Glutamatergic neuron (in vitro differentiated cells): ENCODE data around the gene TRPM3. TPM values are rescaled to one million over a fixed set of nuclear protein-coding genes. Genes with fewer than 3 reads are reported as not detected.

Experiments used
- DNase-seq: peaks from one replicate; pipeline ENCODE4 v3.0.0; 2022
- H3K27ac Mint-ChIP-seq: one replicate; pipeline ENCODE4 v1.8.0; 2020; ENCODE audit warnings: mild to moderate bottlenecking, mixed read lengths, inconsistent platforms; ENCODE audit not compliant: unreplicated experiment
- H3K27me3 Mint-ChIP-seq: one replicate; pipeline ENCODE4 v1.8.0; 2020; ENCODE audit warnings: mild to moderate bottlenecking, moderate library complexity, mixed read lengths, inconsistent platforms; ENCODE audit not compliant: unreplicated experiment
- H3K36me3 Mint-ChIP-seq: one replicate; pipeline ENCODE4 v1.8.0; 2020; ENCODE audit warnings: mild to moderate bottlenecking, mixed read lengths, inconsistent platforms; ENCODE audit not compliant: unreplicated experiment
- H3K4me1 Mint-ChIP-seq: one replicate; pipeline ENCODE4 v1.8.0; 2020; ENCODE audit warnings: mild to moderate bottlenecking, low read depth, mixed read lengths, inconsistent platforms; ENCODE audit not compliant: unreplicated experiment
- H3K4me3 Mint-ChIP-seq: one replicate; pipeline ENCODE4 v1.8.0; 2020; ENCODE audit warnings: mild to moderate bottlenecking, mixed read lengths, inconsistent platforms; ENCODE audit not compliant: unreplicated experiment
- H3K9me3 Mint-ChIP-seq: one replicate; pipeline ENCODE4 v1.8.0; 2020; ENCODE audit warnings: mild to moderate bottlenecking, moderate library complexity, mixed read lengths, inconsistent platforms; ENCODE audit not compliant: unreplicated experiment
- CTCF ChIP-seq: fragments of 200-600 bp; sonication (generic); IDR thresholded peaks from one replicate; pipeline ENCODE4 v1.5.0; 2021; ENCODE audit not compliant: partially characterized antibody, unreplicated experiment
- total RNA-seq: library from RNA; stranded (reverse); fragmentation: NEBNext Ultra II Directional; extraction: Animal tissue kit (Norgen Biotek cat#: 25700); gene quantifications from one replicate; pipeline ENCODE4 v1.2.1, GENCODE V29; 2021; ENCODE audit not compliant: unreplicated experiment

TRPM3 gene
- total RNA-seq, 1 donor from 2014 or later = 3.3 TPM

GRCh38 chr9:70883056-70883455 is 238.4 kb downstream of the TRPM3 start:
- Mint-ChIP-seq H3K4me1 (no peaks in the 10 kb centered on the region), H3K27me3 (no peaks in the 10 kb centered on the region), H3K27ac (no peak overlapping the region), H3K4me3 (no peak overlapping the region), H3K9me3 (no peaks in the 10 kb centered on the region), H3K36me3 (no peaks in the 10 kb centered on the region)
- no peak for TF ChIP-seq CTCF
- no peak for DNase-seq

- no peak for TF ChIP-seq CTCF
- Mint-ChIP-seq H3K36me3 (no peaks in the 10 kb centered on the region), H3K9me3 (no peaks in the 10 kb centered on the region), H3K27ac (no peak overlapping the region), H3K4me1 (no peaks in the 10 kb centered on the region), H3K27me3 (no peaks in the 10 kb centered on the region), H3K4me3 (no peak overlapping the region)
- no peak for DNase-seq
Observed at GRCh38 chr9:70881333-70881732, 240.1 kb downstream of the TRPM3 start.

DNA sequence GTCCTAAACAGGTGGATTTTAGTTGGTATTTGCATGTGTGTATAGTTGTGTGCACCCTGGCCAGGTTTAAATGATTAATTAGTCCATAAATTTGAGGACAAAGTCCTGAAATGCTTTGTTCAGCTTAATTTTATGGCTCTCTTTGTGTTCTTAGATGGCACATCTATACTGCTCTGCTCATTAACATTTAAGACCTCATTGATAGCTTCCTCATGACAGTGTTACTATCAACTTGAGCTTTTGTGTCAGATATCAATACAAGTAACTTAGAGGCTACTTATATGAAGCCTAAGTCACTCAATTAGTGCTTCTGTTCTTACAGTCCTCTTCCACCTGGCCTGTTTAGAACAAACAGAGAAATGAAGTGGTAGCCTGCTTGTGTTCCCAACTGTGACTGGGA is 240.9 kb downstream of the TRPM3 start:
- H3K9me3 Mint-ChIP-seq = no peaks in the 10 kb centered on the region
- H3K27ac Mint-ChIP-seq = no peak overlapping the region
- no peaks in the 10 kb centered on the region for H3K27me3 Mint-ChIP-seq
- no peak for TF ChIP-seq CTCF
- H3K36me3 Mint-ChIP-seq = no peaks in the 10 kb centered on the region
- H3K4me3 Mint-ChIP-seq = no peak overlapping the region
- no peak for DNase-seq
- H3K4me1 Mint-ChIP-seq = no peaks in the 10 kb centered on the region

DNA sequence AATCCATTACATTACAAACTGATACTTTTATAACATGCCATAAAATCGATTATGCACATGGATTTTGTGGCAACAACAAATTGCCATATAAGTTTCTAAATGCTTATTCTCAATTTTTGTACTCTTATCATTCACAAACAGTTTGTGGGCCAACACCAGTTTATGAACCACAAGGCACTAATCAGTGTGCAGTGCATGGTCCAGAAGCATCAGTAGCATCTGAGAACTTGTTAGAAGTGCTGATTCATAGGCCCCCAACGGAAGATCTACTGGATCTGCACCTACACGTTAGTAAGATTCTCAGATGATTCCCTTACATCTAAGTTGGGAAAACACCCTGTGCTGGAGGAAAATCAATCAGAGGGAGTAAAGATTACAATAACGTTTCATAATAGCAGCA is 242.8 kb downstream of the TRPM3 start:
- no peak overlapping the region for H3K27ac Mint-ChIP-seq
- no peaks in the 10 kb centered on the region for H3K4me1 Mint-ChIP-seq
- TF ChIP-seq CTCF = no peak
- H3K4me3 Mint-ChIP-seq = no peak overlapping the region
- no peak for DNase-seq
- no peaks in the 10 kb centered on the region for H3K27me3 Mint-ChIP-seq
- no peaks in the 10 kb centered on the region for H3K9me3 Mint-ChIP-seq
- no peaks in the 10 kb centered on the region for H3K36me3 Mint-ChIP-seq

DNA sequence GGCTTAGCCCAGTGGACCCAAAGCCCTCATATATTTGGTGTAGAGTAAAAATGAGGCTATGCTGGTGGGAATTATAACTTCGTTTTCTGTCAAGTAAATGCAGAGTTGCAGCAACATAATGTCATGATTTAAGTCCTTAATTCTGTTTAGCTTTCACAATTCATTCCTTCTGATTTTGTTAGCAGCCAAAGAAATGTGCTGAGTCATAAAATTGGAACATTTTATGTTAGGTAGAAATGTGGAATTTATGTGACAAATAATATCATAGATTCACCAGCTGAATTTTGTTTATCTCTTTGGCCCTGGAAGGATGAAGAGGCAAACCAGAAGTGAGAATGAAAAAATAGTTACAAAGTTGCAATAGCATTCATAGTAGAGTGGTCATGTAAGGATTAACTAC is 247.0 kb downstream of the TRPM3 start:
- no peaks in the 10 kb centered on the region for H3K9me3 Mint-ChIP-seq
- TF ChIP-seq CTCF = no peak

More for the DNA sequence above, 247.0 kb downstream of the TRPM3 start:
- DNase-seq = no peak
- H3K4me3 Mint-ChIP-seq = no peak overlapping the region
- H3K4me1 Mint-ChIP-seq = no peaks in the 10 kb centered on the region
- H3K36me3 Mint-ChIP-seq = no peaks in the 10 kb centered on the region
- H3K27me3 Mint-ChIP-seq = no peaks in the 10 kb centered on the region
- no peak overlapping the region for H3K27ac Mint-ChIP-seq
